PFSK-1 (cell line): ENCODE measurements around the gene MEIOSIN.

Experiments used
- POLR2AphosphoS5 ChIP-seq: IDR thresholded peaks from 2 replicates; pipeline ENCODE4 v1.6.1; 2012; ENCODE audit warnings: low read depth, mild to moderate bottlenecking, control low read depth, low read length, moderate library complexity
- REST ChIP-seq, 2 experiments: IDR thresholded peaks; 2 replicates each; pipeline versions ENCODE4 v1.6.1 to v1.8.0; 2011 to 2012; ENCODE audit warnings: low read depth in 2 of 2, low read length in 2 of 2, control low read depth in 1 of 2, inconsistent platforms in 1 of 2, mild to moderate bottlenecking in 1 of 2, moderate library complexity in 1 of 2; ENCODE audit not compliant: insufficient read depth in 1 of 2

- TF ChIP-seq POLR2AphosphoS5 (no peak), REST (IDR thresholded peaks at IDR 0.05; ENCODE audit: insufficient read depth in 1 of 2, low read depth in 2 of 2, low read length in 2 of 2) (no peak)
These were observed 6.5 kb downstream of the MEIOSIN start for GRCh38 chr19:45739498-45740439.
